GM23338 (cell line): ENCODE data around the gene MGAT3. TPM values are rescaled to one million over a fixed set of nuclear protein-coding genes. Genes with fewer than 3 reads are reported as not detected.

Experiments
- ATAC-seq: fragments of 200-7000 bp; cut with Tn5 transposase; 3 replicates; pipeline ENCODE4 v1.9.1; 2020
- DNase-seq: peaks from one replicate; pipeline ENCODE4 v3.0.0-alpha.2; 2015; ENCODE audit warnings: low spot score
- H2AFZ ChIP-seq: fragments of 200-600 bp; sonication (generic); 2 replicates; pipeline ENCODE4 v1.8.0; 2016; ENCODE audit warnings: antibody characterized with exemption, mild to moderate bottlenecking, moderate library complexity
- H3F3A ChIP-seq: fragments of 200-600 bp; sonication (generic); replicated peaks from 2 replicates; pipeline ENCODE4 v1.8.0; 2017; ENCODE audit warnings: antibody characterized with exemption, mixed run types, low read depth
- H3K27ac ChIP-seq: fragments of 200-600 bp; sonication (generic); 2 replicates; pipeline ENCODE4 v1.6.1; 2016; ENCODE audit warnings: low read depth
- H3K27me3 ChIP-seq: fragments of 200-600 bp; sonication (generic); 2 replicates; pipeline ENCODE4 v1.8.0; 2016; ENCODE audit warnings: mild to moderate bottlenecking, mixed run types, moderate library complexity; ENCODE audit not compliant: insufficient read depth
- H3K36me3 ChIP-seq: fragments of 200-600 bp; sonication (generic); 2 replicates; pipeline ENCODE4 v1.8.0; 2016; ENCODE audit warnings: mild to moderate bottlenecking; ENCODE audit not compliant: insufficient read depth
- H3K4me1 ChIP-seq: fragments of 200-600 bp; sonication (generic); 2 replicates; pipeline ENCODE4 v1.8.0; 2016; ENCODE audit warnings: mild to moderate bottlenecking, moderate library complexity; ENCODE audit not compliant: insufficient read depth
- H3K4me2 ChIP-seq: fragments of 200-600 bp; sonication (generic); 2 replicates; pipeline ENCODE4 v1.7.1; 2017; ENCODE audit warnings: mixed run types
- H3K4me3 ChIP-seq: fragments of 200-600 bp; sonication (generic); 2 replicates; pipeline ENCODE4 v1.6.1; 2016; ENCODE audit warnings: mixed run types
- H3K79me2 ChIP-seq: fragments of 200-600 bp; sonication (generic); replicated peaks from 2 replicates; pipeline ENCODE4 v1.8.0; 2017; ENCODE audit warnings: mild to moderate bottlenecking; ENCODE audit not compliant: insufficient read depth
- H3K9me2 ChIP-seq: fragments of 200-600 bp; sonication (generic); 2 replicates; pipeline ENCODE4 v1.8.0; 2017; ENCODE audit not compliant: insufficient read depth
- H4K20me1 ChIP-seq: fragments of 200-600 bp; sonication (generic); replicated peaks from 2 replicates; pipeline ENCODE4 v1.8.0; 2017; ENCODE audit warnings: mild to moderate bottlenecking; ENCODE audit not compliant: insufficient read depth
- H3K27ac Mint-ChIP-seq: 2 replicates; pipeline ENCODE4 v1.8.0; 2020; ENCODE audit warnings: inconsistent platforms, mild to moderate bottlenecking, moderate library complexity, mixed read lengths
- H3K27me3 Mint-ChIP-seq: 3 replicates; pipeline ENCODE4 v1.8.0; 2022; ENCODE audit warnings: low read depth, mild to moderate bottlenecking, moderate library complexity, mixed read lengths, inconsistent platforms; ENCODE audit not compliant: insufficient read depth, poor library complexity
- H3K36me3 Mint-ChIP-seq: 3 replicates; pipeline ENCODE4 v1.8.0; 2021; ENCODE audit warnings: low read depth, mild to moderate bottlenecking, inconsistent platforms, moderate library complexity, mixed read lengths
- H3K4me1 Mint-ChIP-seq: 3 replicates; pipeline ENCODE4 v1.8.0; 2020; ENCODE audit warnings: mild to moderate bottlenecking, inconsistent platforms, mixed read lengths
- H3K4me3 Mint-ChIP-seq: 3 replicates; pipeline ENCODE4 v1.8.0; 2021; ENCODE audit warnings: moderate library complexity, mild to moderate bottlenecking, inconsistent platforms, mixed read lengths
- H3K9me3 Mint-ChIP-seq: 3 replicates; pipeline ENCODE4 v1.8.0; 2020; ENCODE audit warnings: moderate library complexity, mild to moderate bottlenecking, inconsistent platforms, mixed read lengths
- CTCF ChIP-seq, 2 experiments: fragments of 200-600 bp in 1 of 2; sonication (generic) in 1 of 2; conservative IDR thresholded peaks; 2 replicates each; pipeline versions ENCODE4 v1.5.1 to v1.6.1; 2016 to 2017; ENCODE audit warnings: antibody characterized with exemption in 2 of 2, low read depth in 2 of 2, mild to moderate bottlenecking in 2 of 2, moderate library complexity in 1 of 2
- ETS1 ChIP-seq: IDR thresholded peaks from 2 replicates; pipeline ENCODE4 v1.6.1; 2016; ENCODE audit warnings: antibody characterized with exemption
- EZH2 ChIP-seq: fragments of 200-600 bp; sonication (generic); IDR thresholded peaks from one replicate; pipeline ENCODE4 v1.8.0; 2017; ENCODE audit warnings: antibody characterized with exemption, mild to moderate bottlenecking, low read depth; ENCODE audit not compliant: unreplicated experiment
- JUNB ChIP-seq: IDR thresholded peaks from one replicate; pipeline ENCODE4 v1.6.1; 2016; ENCODE audit warnings: antibody characterized with exemption; ENCODE audit not compliant: unreplicated experiment
- ZNF462 ChIP-seq: fragments of 250-450 bp; sonication (Bioruptor Pico); IDR thresholded peaks from 2 replicates; pipeline ENCODE4 v1.5.0; 2020; ENCODE audit warnings: mild to moderate bottlenecking, moderate library complexity
- polyA plus RNA-seq: library from polyadenylated mRNA; unstranded; fragments of >200 nt; fragmentation: Nextera tagmentation; extraction: Ambion mirVana; gene quantifications from 2 replicates; pipeline ENCODE4 v1.2.1, GENCODE V29; 2016
- total RNA-seq: library from RNA; depleted of rRNA; stranded (reverse); fragments of >200 nt; shearing (Covaris generic); gene quantifications from 2 replicates; pipeline ENCODE4 v1.2.3, GENCODE V29; 2014

Gene MGAT3
- total and polyA plus RNA-seq, 2 experiments from 2014 or later: 1.7 to 10.2 TPM

GRCh38 chr22:39486951-39487825, 30.4 kb downstream of the MGAT3 start:
- no peaks in the 10 kb centered on the region for H3K27me3 ChIP-seq

More at GRCh38 chr22:39486951-39487825, 30.4 kb downstream of the MGAT3 start:
- 0 out of 4 replicates have a peak, but pooled peaks of 1 of the 2 experiments have one; percentile 3 for TF ChIP-seq CTCF (conservative IDR thresholded peaks at IDR 0.05; ENCODE audit: low read depth in 2 of 2)
- TF ChIP-seq ZNF462: no peak
- no peak for TF ChIP-seq ETS1
- no peak for TF ChIP-seq JUNB
- TF ChIP-seq EZH2: no peak
- H3K4me3 ChIP-seq: no peak overlapping the region
- H3F3A ChIP-seq: no peaks in the 10 kb centered on the region
- Mint-ChIP-seq H3K4me1 (peaks cover 10% of the 10 kb centered on the region), H3K4me3 (no peak overlapping the region), H3K9me3 (no peaks in the 10 kb centered on the region), H3K27me3 (peaks cover 2% of the 10 kb centered on the region), H3K27ac (no peak overlapping the region), H3K36me3 (no peaks in the 10 kb centered on the region)
- no peaks in the 10 kb centered on the region; the same call in 1 of the 2 replicates for H4K20me1 ChIP-seq
- H3K79me2 ChIP-seq: no peaks in the 10 kb centered on the region
- H3K36me3 ChIP-seq: no peaks in the 10 kb centered on the region
- H3K4me2 ChIP-seq: no peak overlapping the region
- no peaks in the 10 kb centered on the region for H3K4me1 ChIP-seq
- DNase-seq (no peak), ATAC-seq (no peak)
- no peak overlapping the region for H2AFZ ChIP-seq
- no peak overlapping the region for H3K27ac ChIP-seq
- H3K9me2 ChIP-seq: no peaks in the 10 kb centered on the region
